Measurements from ENCODE around the gene TBC1D1.

TBC1D1 gene

GRCh38 chr4:37988670-37989069 lies 97.8 kb downstream of the TBC1D1 start (continued):
- no peak for TF ChIP-seq ZEB2 (tag by site-specific recombination; IDR thresholded peaks at IDR 0.05)
- no peak for TF ChIP-seq ZNF404 (tag by site-specific recombination; IDR thresholded peaks at IDR 0.05)
- no peak for TF ChIP-seq KLF8 (tag by site-specific recombination; IDR thresholded peaks at IDR 0.05)
- no peak for TF ChIP-seq REPIN1 (tag by site-specific recombination; IDR thresholded peaks at IDR 0.05; ENCODE audit: low read depth)
- no peak for TF ChIP-seq ZNF501 (tag by site-specific recombination; IDR thresholded peaks at IDR 0.05)
- no peak for TF ChIP-seq ZFHX2 (tag by site-specific recombination; conservative IDR thresholded peaks at IDR 0.05)

DNA sequence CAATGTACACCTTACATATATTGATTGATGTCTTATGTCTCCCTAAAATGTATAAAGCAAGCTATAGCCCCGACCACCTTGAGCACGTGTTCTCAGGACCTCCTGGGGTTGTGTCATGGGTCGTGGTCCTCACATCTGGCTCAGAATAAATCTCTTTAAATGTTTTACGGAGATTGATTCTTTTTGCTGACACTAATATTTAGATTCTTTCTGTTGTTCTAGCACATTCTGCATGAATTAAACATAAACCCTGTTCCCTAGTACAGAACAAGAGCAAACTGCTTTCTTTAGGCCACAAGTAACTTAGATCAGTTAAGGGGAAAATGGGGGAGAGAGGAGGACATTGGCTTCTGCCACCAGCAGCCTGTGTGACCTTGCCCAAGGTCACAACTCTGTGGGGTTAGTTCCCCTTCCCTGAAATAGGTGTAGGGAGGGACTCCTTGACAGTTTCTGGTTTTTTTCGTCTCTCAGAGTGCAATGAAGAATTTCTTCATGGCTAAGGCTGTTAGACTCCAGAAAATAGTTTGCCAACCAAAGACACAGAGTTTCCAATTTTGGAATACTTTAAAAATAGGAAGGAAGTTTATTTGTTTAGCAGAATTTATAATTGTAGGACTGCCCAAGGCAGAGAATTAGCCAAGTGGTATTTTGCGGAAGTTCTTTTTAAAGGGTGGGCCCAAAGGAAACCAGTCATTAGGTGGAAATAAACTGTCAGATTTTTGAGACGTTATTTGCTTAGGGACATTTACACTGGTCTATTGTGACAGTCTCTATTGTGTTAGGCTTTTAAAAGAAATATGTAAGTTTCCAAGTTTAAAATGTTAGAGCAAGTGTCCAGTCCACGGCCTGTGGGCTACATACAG lies 98.7 kb downstream of the TBC1D1 start:
- H3K27ac ChIP-seq (ENCODE audit: extremely low read depth, low read depth, low read length) = no peak overlapping the region
- no peaks in the 10 kb centered on the region for H3K4me1 ChIP-seq (ENCODE audit: control insufficient read depth, insufficient read depth, low read length)
- ChIA-PET CTCF (no interaction called here), POLR2A (no interaction called here)
- TF ChIP-seq ZNF473 (tag by site-specific recombination; IDR thresholded peaks at IDR 0.05) (no peak), ZNF707 (tag by site-specific recombination; IDR thresholded peaks at IDR 0.05) (no peak), ZSCAN16 (tag by site-specific recombination; IDR thresholded peaks at IDR 0.05) (no peak), ZNF501 (tag by site-specific recombination; IDR thresholded peaks at IDR 0.05) (no peak), ZBTB6 (tag by site-specific recombination; IDR thresholded peaks at IDR 0.05) (no peak), SP3 (tag by site-specific recombination; IDR thresholded peaks at IDR 0.05) (no peak), ZNF19 (tag by site-specific recombination; IDR thresholded peaks at IDR 0.05; ENCODE audit: low read depth) (no peak), ZNF404 (tag by site-specific recombination; IDR thresholded peaks at IDR 0.05) (no peak), REPIN1 (tag by site-specific recombination; IDR thresholded peaks at IDR 0.05; ENCODE audit: low read depth) (no peak), ZNF391 (tag by site-specific recombination; IDR thresholded peaks at IDR 0.05; ENCODE audit: borderline replicate concordance, low read depth) (no peak), PATZ1 (tag by site-specific recombination; IDR thresholded peaks at IDR 0.05) (no peak), ZNF155 (tag by site-specific recombination; IDR thresholded peaks at IDR 0.05) (no peak), ZNF549 (tag by site-specific recombination; IDR thresholded peaks at IDR 0.05) (no peak), ZXDB (tag by site-specific recombination; IDR thresholded peaks at IDR 0.05) (no peak), ZNF561 (tag by site-specific recombination; IDR thresholded peaks at IDR 0.05; ENCODE audit: borderline replicate concordance) (no peak), ZNF37A (tag by site-specific recombination; IDR thresholded peaks at IDR 0.05) (no peak)
- TF ChIP-seq, protein P1, sequence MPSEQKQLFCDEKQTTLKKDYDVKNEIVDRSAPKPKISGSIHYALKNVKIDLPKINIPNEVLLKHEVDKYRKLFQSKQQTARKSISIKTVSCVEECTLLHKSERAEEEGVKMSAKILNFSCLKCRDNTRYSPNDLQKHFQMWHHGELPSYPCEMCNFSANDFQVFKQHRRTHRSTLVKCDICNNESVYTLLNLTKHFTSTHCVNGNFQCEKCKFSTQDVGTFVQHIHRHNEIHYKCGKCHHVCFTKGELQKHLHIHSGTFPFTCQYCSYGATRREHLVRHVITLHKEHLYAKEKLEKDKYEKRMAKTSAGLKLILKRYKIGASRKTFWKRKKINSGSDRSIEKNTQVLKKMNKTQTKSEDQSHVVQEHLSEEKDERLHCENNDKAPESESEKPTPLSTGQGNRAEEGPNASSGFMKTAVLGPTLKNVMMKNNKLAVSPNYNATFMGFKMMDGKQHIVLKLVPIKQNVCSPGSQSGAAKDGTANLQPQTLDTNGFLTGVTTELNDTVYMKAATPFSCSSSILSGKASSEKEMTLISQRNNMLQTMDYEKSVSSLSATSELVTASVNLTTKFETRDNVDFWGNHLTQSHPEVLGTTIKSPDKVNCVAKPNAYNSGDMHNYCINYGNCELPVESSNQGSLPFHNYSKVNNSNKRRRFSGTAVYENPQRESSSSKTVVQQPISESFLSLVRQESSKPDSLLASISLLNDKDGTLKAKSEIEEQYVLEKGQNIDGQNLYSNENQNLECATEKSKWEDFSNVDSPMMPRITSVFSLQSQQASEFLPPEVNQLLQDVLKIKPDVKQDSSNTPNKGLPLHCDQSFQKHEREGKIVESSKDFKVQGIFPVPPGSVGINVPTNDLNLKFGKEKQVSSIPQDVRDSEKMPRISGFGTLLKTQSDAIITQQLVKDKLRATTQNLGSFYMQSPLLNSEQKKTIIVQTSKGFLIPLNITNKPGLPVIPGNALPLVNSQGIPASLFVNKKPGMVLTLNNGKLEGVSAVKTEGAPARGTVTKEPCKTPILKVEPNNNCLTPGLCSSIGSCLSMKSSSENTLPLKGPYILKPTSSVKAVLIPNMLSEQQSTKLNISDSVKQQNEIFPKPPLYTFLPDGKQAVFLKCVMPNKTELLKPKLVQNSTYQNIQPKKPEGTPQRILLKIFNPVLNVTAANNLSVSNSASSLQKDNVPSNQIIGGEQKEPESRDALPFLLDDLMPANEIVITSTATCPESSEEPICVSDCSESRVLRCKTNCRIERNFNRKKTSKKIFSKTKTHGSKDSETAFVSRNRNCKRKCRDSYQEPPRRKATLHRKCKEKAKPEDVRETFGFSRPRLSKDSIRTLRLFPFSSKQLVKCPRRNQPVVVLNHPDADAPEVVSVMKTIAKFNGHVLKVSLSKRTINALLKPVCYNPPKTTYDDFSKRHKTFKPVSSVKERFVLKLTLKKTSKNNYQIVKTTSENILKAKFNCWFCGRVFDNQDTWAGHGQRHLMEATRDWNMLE (tag by site-specific recombination; conservative IDR thresholded peaks at IDR 0.05; ENCODE audit: low read depth) = no peak
- TF ChIP-seq, protein P2, sequence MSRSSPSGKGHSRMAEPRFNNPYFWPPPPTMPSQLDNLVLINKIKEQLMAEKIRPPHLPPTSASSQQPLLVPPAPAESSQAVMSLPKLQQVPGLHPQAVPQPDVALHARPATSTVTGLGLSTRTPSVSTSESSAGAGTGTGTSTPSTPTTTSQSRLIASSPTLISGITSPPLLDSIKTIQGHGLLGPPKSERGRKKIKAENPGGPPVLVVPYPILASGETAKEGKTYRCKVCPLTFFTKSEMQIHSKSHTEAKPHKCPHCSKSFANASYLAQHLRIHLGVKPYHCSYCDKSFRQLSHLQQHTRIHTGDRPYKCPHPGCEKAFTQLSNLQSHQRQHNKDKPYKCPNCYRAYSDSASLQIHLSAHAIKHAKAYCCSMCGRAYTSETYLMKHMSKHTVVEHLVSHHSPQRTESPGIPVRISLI (tag by site-specific recombination; IDR thresholded peaks at IDR 0.05) = no peak
- TF ChIP-seq, protein P3, sequence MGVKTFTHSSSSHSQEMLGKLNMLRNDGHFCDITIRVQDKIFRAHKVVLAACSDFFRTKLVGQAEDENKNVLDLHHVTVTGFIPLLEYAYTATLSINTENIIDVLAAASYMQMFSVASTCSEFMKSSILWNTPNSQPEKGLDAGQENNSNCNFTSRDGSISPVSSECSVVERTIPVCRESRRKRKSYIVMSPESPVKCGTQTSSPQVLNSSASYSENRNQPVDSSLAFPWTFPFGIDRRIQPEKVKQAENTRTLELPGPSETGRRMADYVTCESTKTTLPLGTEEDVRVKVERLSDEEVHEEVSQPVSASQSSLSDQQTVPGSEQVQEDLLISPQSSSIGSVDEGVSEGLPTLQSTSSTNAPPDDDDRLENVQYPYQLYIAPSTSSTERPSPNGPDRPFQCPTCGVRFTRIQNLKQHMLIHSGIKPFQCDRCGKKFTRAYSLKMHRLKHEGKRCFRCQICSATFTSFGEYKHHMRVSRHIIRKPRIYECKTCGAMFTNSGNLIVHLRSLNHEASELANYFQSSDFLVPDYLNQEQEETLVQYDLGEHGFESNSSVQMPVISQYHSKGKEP (tag by site-specific recombination; IDR thresholded peaks at IDR 0.05) = no peak
- TF ChIP-seq, protein P4, sequence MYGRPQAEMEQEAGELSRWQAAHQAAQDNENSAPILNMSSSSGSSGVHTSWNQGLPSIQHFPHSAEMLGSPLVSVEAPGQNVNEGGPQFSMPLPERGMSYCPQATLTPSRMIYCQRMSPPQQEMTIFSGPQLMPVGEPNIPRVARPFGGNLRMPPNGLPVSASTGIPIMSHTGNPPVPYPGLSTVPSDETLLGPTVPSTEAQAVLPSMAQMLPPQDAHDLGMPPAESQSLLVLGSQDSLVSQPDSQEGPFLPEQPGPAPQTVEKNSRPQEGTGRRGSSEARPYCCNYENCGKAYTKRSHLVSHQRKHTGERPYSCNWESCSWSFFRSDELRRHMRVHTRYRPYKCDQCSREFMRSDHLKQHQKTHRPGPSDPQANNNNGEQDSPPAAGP (tag by site-specific recombination; IDR thresholded peaks at IDR 0.05) = no peak
- H3K9me3 ChIP-seq (ENCODE audit: control insufficient read depth, insufficient read depth, low read depth, low read length) = no peaks in the 10 kb centered on the region
- H3K36me3 ChIP-seq (ENCODE audit: control insufficient read depth in 2 of 2, insufficient read depth in 1 of 2, low read length in 2 of 2) = no peaks in the 10 kb centered on the region
- no peak overlapping the region for H3K4me3 ChIP-seq (ENCODE audit: low read depth, low read length)
